Stimulated activated CD8-positive, alpha-beta memory T cell treated with anti-CD3 and anti-CD28 coated beads, Interleukin-12 subunit alpha, Interleukin-12 subunit beta, amount 100 ng/mL, for 24 hours (primary cell): ENCODE data around the gene CLSTN2.

ENCODE experiments used
- DNase-seq: peaks from one replicate; pipeline ENCODE4 v3.0.0-alpha.2; 2020; ENCODE audit errors: extremely low read depth

CLSTN2 gene

DNA sequence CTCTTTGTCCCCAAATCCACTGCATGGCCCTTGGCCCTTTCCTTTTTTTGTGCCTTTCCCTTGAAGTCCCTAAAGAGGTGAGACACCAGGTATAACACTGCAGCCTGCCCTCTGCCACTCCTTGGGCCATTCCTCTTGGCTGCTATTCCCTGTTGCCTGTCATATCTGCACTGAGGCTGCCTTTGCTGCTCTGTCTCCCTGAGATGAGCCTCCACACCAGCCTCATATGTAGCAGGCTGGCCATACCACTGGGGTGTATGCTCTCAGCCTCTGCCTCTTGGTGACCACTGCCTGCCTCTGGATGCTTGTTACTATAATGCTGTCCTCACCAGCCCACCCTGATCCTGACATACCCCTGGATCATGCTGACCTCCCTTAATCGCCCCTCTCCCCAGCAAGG is 252.0 kb downstream of the CLSTN2 start:
- no peak for DNase-seq

DNA sequence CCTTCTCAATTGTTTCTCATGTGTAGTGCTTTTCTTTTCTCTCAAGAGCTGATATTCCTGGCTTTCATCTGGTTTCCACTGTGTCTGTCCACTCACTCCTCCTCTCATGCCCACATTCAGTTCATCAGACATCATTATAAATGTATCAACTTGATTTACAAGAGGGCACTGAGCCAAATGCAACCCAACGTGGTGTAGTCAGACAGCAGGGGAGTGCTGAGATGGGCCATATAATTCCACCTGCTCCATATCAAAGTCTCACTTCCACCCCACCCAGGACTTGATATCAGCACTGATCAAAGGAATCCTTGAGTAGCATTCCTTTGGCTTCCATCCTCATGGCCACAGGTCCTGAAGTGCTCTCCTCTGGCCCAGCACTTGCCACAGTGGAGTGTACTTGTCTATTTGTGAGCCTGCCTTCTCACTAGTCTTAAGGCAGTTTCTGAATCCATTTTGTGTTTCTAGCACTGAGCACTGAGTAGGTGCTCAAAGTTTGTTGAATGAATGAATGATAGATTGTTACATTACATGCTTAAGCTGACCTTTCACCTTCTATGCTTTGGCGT is 252.8 kb downstream of the CLSTN2 start:
- no peak for DNase-seq

DNA sequence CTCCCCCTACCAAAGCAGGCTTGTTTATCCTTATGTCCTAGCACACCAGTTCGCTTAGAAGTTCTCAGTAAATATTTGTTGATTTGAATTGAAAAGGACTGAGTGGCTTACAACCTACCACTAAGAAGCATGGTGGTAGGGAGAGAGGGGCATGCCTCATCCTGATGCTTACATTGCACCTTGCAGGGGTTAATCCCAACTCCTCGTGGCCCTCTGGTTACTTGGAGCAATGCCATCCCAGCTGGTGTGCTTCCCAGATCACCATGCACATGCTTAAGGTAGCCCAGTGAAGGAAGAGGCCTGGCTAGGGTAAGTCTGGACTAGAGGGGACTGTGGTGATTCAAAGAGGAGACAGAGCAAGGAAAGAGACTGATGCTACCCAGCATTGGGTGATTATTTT is 253.3 kb downstream of the CLSTN2 start:
- DNase-seq: no peak

DNA sequence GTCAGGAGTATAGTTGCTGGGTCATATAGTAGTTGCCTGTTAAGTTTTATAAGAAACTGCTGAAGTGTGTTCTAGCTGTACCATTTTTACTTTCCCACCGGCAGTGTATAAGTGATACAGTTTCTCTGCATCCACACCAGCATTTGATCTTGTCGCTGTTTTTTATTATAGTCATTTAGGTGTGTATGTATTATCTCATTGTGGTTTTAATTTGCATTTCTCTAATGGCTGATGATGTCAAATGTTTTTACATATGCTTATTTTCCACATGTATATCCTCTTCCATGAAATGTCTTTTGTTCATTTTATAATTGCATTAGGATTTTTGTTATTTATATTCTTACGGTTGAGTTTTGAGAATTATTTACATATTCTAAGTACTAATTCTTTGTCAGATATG is 254.3 kb downstream of the CLSTN2 start:
- DNase-seq: no peak

DNA sequence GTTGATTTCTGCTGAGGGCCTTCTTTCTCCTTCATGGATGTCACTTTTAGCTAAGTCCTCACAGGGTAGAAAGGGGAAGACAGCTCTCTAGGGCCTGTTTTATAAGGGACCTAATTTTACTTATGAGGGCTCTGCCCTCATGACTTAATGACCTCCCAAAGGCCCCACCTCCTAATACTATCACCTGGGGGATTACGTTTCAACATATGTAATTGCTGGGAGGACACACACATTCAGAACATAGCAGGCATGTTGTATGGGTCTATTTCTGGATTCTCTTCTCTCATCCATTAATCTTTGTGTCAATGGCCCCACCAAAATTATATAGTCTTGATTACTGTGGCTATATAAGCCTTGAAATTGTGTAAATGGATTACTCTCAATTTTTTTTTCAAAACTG is 255.0 kb downstream of the CLSTN2 start:
- no peak for DNase-seq

DNA sequence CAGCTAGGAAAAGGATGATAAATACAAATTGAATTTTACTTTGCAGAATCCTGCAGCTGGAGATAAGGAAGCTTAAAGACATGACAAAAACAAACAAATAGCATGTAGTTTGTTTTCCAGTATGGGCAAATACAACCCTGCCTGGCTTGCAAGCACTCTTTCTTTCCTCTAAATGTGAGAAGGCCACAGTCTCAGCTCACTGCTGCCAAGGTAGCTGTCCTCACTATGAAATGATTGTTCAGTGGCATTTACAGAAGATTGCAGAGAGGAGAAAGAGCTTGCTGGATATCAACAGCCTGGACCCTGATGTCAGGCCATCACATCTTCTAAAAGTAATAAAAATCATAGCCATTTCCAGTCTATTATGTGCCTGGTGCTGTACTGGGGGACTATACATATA is 262.0 kb downstream of the CLSTN2 start:
- DNase-seq: no peak

DNA sequence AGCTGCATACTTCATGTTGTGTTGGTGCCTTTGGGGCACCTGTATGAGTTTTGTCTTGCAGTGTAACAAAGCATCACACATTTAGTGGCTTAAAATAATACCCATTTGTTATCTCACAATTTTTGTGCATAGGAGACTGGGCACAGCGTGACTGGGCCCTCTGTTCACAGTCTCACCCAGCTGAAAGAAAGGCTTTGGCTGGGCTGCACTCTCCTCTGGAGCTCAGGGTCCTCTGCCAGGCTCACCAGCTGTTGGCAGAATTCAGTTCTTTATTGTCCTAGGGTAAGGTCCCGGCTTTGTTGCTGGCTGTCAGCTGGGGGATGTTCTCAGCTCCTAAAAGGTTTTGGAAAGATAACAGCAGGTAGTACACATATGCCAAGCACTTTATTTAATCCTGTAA is 263.3 kb downstream of the CLSTN2 start:
- no peak for DNase-seq

DNA sequence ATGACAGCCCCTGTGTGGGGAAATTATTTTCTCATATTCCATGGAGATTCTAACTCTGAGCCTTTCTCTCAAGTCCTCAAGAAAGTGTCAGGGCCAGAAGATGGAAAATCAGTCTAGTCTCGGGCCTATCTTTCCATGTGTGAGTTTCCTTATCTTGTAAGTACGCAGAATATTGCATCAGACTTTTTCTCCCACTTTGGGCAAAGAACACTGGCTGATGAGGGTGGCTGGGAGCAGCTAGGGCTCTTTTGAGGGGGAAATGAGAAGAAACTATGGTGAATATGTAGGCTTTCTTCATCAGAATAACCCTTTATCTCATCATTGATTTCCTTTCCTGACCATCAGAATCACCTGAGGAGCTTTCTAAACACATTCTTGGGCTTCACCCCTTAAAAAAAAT is 264.0 kb downstream of the CLSTN2 start:
- no peak for DNase-seq

DNA sequence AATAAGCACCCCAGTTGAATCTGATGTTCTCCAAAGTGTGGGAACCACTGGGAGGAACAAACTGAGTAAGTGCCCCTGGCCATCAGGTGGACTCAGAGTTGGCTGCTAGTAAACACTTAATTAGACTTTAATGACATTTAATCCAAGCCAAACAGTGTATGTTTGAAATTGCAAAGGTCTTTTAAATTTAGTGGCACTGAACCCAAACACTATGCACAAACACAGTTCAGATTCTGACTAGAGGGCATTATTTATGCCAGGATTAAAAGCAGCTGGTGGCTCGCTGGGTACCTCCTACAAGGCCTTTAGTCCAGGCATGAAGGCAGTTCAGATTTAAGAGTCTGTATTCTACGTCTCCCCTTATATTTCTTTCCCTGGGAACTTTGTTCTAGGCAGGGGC is 264.8 kb downstream of the CLSTN2 start:
- no peak for DNase-seq

DNA sequence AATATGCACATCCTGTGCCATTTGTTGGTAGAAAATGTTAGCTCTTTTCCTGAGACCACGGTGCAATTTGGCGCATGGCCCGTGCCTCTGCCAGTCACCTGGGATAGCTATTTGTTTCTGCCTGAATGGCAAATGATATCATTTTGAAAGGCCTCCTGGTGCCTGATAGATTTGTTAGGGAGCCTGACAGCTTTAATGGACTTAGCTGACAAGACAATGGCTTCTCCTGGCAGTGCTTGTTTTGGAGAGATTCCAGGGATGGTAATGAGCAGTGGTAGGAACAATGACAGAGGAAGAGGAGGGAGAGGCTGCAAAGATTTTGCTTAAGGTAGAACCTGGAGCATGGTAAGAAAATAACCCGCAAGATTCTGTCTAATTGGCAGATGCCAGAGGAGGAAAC is 268.5 kb downstream of the CLSTN2 start:
- DNase-seq: no peak

DNA sequence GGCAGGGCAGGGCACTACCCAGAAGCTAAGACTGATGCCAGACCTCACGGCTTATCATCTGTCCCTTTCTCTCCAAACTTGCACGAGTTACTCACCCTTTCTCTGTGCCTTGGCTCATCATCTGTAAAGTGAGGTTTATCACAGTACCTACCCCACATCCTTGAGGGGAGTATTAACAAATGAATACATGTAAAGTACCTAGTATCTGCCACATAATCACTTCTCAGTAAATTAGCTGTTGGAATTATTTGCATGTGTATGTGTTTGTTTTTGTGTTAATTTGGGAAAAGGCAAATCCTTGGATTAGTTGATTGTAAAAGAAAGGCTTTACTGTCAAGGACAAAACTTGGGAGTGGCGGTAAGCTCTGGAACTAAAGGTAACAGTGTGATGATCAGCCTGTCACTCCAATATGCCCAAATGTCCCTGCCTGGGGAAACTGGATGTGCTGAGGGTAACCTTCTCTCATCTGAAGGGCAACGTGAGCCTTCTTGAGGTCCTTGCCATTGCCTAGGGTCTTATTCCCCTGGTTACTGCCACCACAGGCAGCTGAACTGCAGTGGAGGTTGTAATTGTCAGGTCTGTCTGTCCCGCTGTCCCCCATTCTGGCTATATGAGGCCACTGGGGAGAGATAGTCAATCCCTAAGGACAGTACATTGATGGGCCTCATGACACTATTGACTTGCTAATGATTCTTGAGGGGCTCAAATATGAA is 269.4 kb downstream of the CLSTN2 start:
- no peak for DNase-seq

DNA sequence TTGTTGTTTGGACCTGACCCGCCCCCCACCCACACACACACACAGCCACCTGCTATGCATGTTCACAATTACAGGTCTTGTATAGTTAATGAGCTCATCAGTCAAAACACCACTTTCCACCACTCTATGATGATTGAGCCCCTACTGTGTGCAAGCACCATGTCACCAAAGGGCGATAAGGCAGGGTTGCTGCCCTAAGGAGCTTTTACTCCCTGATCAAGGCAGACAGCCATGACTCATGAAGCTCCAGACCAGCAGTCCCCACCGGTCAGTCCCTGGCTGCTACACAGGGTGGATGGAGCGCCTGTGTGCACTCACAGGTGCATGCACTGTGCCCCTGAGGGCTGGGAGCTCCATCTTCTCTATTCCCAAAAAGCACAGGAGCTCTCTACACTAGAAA is 270.6 kb downstream of the CLSTN2 start:
- DNase-seq: no peak

DNA sequence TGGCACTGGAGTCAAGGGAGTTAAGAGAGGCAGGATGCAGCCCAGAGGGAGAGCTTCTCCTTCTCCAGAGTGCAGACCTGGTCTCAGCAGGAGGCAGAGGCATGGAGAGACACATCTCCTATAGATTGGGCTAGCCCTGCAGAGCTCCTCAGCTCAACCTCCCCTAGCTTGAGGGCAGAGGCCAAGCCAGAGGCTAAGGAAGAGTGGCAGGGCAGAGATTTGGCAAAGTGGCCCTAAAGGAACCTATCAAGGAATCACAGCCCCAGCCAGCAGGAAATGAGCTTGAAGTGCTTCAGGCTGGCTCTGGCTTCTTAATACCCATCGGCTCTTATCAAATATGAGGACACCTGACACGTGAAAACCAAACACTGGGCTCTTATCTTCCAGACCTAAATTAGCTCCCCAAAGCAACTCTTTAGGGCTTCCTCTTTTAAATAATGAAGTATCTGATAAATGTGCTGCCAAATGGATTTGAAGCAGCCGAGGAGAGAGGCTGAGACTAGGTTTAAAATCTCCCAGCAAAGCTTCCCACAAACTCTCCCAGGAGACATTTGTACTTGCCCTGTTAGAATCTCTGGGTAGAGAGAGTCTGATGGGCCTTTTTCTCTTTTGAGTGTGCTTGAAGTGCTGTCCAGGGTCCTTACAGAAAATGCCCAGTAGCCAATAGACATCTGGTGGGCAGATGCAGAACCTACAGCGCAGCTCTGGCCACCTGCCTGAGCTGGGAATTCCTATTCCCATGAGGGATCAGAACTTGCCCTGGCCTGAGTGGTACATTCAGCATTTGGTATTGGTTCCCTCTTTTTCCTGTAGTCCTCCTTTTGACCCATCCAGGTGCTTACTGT is 271.4 kb downstream of the CLSTN2 start:
- no peak for DNase-seq

DNA sequence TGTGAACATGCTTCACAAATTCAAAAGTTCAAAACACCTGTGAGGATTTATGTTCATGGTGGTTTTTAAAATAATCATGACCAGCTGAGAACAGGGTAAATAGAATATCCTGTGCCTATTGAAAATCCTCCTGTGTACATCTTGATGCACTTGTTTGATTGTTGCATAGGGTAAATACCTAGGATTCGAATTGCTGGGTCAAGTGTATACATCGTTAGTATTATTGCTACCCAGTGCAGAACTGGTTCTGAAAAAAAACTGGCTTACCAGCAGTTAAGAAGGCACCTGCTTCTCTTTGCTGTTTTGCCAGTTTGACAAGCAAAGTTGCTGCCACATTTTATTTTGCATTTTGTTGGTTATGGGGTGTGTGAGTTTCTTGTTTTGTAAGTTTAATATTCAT is 272.6 kb downstream of the CLSTN2 start:
- no peak for DNase-seq

DNA sequence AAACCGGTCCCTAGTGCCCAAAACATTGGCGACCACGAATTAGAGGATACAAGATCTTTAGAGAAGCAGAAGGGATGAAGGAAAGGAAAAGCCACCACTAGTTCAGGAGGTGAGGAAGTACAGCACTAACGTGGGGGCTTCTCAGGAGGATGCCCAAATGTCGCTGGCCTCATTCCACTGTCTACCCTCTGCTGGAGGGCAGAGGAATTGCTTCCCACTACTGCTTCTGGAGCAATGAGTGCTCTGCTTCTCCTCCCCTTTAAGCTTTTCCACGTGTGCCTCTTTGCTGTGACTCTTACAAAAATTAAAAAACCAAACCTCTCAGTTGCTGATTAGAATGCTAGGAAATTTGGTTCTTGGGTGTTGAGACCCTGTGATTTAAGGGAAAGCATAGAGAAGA is 281.3 kb downstream of the CLSTN2 start:
- no peak for DNase-seq

DNA sequence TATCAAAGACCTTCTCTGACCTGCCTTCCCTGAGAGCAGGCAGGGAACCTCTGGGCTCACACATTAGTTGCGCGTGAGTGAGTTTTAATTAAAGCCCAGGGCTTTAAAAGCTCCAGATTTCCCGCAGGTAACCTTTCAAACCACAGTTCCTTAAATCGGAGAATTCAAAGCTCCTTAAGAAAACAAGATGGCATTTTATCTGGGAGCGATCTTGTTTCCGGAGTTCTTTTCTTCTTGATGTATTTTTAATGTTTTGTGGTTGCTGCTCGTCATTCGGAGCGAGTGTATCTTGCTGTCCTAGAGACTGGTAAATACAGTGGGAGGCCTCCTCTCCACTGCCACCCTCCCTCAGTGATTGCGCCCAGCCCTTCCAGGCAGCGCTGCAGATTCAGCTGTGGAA is 284.3 kb downstream of the CLSTN2 start:
- DNase-seq: no peak

DNA sequence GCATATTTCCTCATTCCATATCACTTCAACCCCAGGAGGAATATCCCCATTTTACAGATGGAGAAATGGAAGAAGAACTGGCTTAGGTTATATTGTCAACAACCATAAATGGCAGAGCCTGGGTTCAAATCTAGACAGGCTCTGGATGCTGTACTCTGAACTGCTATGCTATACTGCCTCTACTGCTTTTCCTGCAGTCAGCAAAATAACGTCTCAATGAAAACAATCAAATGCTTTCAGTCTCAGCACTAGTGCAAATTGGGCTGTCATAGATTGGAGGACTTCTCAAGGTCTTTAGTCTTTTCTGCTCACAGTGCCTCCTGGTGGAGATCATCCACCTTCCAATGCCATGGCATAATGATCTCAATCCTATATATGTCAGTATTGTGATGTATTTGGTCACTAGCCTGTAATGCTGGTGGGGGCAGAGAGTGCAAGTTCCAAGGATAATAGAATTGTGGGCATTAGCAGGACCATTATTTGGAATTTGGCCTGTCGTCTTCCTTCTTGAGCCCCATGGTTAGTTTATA is 285.0 kb downstream of the CLSTN2 start:
- DNase-seq: no peak

DNA sequence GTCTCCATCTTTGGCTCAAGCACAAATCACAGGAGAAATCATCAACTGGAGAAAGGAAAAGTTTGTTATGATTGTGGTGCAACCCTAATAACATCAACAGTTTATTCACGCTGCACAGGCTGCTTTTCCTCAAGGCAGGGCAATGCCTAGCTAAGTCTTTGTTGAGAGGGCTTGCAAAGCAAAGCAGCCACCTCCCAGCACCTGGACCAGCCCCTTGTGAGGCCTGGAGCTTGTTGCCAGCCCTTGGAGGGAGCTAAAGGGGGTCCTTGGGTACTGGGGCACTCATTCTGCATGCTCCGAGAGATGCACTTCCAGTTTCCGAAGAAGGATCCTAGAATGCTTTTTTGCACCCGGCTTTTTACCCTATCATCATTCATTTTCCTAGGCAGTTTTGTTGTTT is 288.2 kb downstream of the CLSTN2 start:
- DNase-seq: no peak

DNA sequence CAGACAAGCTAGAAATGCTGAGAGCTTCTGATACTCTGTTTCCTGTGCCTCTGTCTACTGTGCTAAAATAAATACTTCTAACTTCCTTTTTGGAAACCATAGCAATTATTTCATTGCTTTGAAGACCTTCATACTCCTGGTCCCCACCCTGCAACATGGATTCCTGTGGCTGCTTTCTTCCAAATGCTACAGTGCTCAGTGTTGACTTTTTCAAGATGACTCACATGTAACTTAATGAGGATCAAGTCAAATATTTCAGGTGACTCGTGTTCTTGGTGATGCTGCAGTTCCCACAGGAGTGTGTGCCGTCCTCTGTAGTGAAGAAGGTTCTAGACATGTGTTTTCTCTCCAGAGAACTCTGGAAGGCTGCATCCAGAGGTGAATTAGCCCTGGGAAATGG is 288.6 kb downstream of the CLSTN2 start:
- no peak for DNase-seq

DNA sequence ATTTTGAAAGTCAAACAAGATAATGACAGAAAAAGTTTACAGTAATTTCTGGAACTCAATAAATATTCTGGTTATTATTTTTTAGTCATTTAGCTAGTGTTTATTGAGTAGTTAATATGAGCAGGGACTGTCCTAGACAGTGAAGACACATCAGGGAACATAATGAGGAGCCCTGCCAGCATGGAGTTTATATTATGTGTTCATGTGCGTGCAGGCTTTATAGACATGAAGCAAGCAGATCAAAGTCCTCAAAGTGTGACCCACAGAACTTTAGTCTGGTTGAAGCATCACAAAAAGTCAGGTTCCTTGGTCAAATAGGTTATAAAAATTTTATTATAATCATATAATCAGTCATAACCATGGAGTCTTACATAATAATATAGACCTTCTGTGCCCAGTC is 289.3 kb downstream of the CLSTN2 start:
- DNase-seq: no peak

DNA sequence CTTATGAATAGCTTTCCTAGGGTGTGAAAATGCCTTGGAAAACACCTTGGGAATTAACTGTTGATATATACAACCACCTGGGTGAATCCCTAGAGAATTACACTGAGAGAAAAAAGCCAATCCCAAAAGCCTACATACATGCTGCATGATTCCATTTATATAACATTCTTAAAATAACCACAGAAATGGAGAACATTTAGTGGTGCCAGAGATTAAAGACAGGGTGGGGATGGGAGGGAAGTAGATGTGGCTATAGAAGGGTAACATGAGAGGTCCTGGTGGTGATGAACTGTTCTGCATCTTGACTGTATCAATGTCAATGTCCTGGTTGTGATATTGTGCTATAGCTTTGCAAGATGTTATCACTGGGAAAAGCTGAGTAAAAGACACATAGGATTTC is 291.0 kb downstream of the CLSTN2 start:
- DNase-seq: no peak

DNA sequence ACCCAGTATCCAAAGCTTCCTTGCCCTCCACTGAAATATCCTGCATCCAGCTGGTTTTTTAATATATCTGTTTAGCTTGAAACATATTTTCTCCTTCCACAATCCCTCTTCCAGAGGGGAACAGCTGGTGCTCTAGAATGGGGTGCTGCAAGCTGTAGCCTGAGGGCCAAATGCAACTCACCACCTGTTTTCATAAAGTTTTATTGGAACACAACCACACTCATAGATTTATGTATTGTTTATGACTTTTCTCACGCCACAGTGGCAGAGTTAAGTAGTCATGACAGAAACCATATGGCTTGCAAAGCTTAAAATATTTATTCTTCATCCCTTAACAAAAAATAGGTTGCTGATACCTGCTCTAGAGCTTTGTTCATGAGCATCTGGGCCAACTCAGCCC is 298.7 kb downstream of the CLSTN2 start:
- no peak for DNase-seq

DNA sequence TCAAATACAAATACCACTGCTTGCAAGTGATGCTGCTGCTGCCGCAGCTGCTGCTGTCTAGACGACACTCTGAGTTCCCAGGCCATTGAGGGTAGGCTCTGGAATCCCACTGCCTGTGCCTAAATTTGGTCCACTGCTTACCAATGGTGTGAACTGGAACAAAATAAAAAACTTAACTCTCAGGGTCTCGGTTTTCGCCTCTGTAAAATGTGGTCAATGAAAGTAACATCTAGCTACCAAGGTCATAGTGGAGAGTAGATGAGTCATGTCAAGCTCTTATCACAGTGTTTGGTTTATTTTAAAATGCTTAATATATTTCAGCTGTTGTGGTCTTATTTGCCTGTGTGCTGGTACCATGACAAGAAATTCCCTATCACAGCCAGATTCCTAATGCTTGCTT is 299.3 kb downstream of the CLSTN2 start:
- DNase-seq: no peak
